Panc1 (cell line): ENCODE results near the gene DCAF4L1. TPM values are rescaled to one million over a fixed set of nuclear protein-coding genes. Genes with fewer than 3 reads are reported as not detected.

ENCODE experiments used
- ATAC-seq: fragments of 200-7000 bp; cut with Tn5 transposase; 2 replicates; pipeline ENCODE4 v1.9.1; 2020; ENCODE audit warnings: mild to moderate bottlenecking, moderate library complexity
- BruUV-seq: library from RNA; stranded (reverse); fragments of 400-500 nt; replicated peaks from 2 replicates; lab custom pipeline; 2021; lab: Mats Ljungman, UMichigan
- CTCF ChIA-PET: fragments of 300-600 bp; sonication (Branson Sonifier 250); formaldehyde crosslinking; loops from one replicate; lab custom pipeline; 2022; ENCODE audit warnings: antibody characterized with exemption; lab: Charles Lee
- POLR2A ChIA-PET: fragments of 300-600 bp; sonication (Branson Sonifier 250); formaldehyde crosslinking; loops from one replicate; lab custom pipeline; 2022; ENCODE audit warnings: antibody characterized with exemption; lab: Charles Lee
- DNase-seq: peaks from one replicate; pipeline ENCODE4 v3.0.0-alpha.2; 2010; ENCODE audit warnings: low read depth, low spot score
- H3K27ac ChIP-seq: 2 replicates; pipeline ENCODE4 v1.5.1; 2011; ENCODE audit warnings: mild to moderate bottlenecking, low read length, inconsistent platforms
- H3K27me3 ChIP-seq: fragments of 200-500 bp; sonication (Bioruptor generic); 2 replicates; pipeline ENCODE4 v1.6.0; 2014; ENCODE audit warnings: low read length, inconsistent platforms; ENCODE audit not compliant: control insufficient read depth, insufficient read depth
- H3K36me3 ChIP-seq: fragments of 200-500 bp; sonication (Bioruptor generic); 2 replicates; pipeline ENCODE4 v1.5.1; 2014; ENCODE audit warnings: inconsistent platforms, mild to moderate bottlenecking, low read length, moderate library complexity; ENCODE audit not compliant: control insufficient read depth, insufficient read depth
- H3K4me1 ChIP-seq: 2 replicates; pipeline ENCODE4 v1.5.1; 2011; ENCODE audit warnings: inconsistent platforms, mild to moderate bottlenecking, low read length, moderate library complexity; ENCODE audit not compliant: control insufficient read depth, insufficient read depth
- H3K4me3 ChIP-seq, 2 experiments: 2 replicates each; pipeline ENCODE4 v1.5.1; 2011 to 2012; ENCODE audit warnings: low read depth in 2 of 2, low read length in 2 of 2, mild to moderate bottlenecking in 2 of 2, inconsistent platforms in 1 of 2, moderate library complexity in 1 of 2
- H3K9me3 ChIP-seq: fragments of 200-500 bp; sonication (Bioruptor generic); 2 replicates; pipeline ENCODE4 v1.5.1; 2014; ENCODE audit warnings: low read depth, mild to moderate bottlenecking, inconsistent platforms, low read length, moderate library complexity; ENCODE audit not compliant: control insufficient read depth, insufficient read depth
- POLR2AphosphoS5 ChIP-seq: IDR thresholded peaks from 2 replicates; pipeline ENCODE4 v1.6.1; 2012; ENCODE audit warnings: mild to moderate bottlenecking, low read depth, low read length, moderate library complexity
- SIN3A ChIP-seq: IDR thresholded peaks from 2 replicates; pipeline ENCODE4 v1.6.1; 2012; ENCODE audit warnings: low read depth, mild to moderate bottlenecking, low read length, moderate library complexity, borderline replicate concordance; ENCODE audit not compliant: insufficient read depth
- TCF7L2 ChIP-seq: IDR thresholded peaks from 2 replicates; pipeline ENCODE4 v1.6.1; 2011; ENCODE audit warnings: mild to moderate bottlenecking, low read depth, low read length, inconsistent platforms
- in situ Hi-C: cut with HindIII; loops from 2 replicates; pipeline ENCODE4 v1.10.0; 2016; ENCODE audit warnings: low sequenced_read_pairs, low pct_unique_long_range_greater_than_20kb
- intact Hi-C: fragments of 100-400 bp; cut with micrococcal nuclease; formaldehyde crosslinking; loops from one replicate; pipeline ENCODE4 v1.10.0; 2022; ENCODE audit not compliant: unreplicated experiment
- total RNA-seq: library from RNA; stranded (reverse); gene quantifications from one replicate; pipeline ENCODE4 v1.2.1, GENCODE V29; 2021; ENCODE audit not compliant: unreplicated experiment

The DCAF4L1 gene
- total RNA-seq, 1 experiment from 2014 or later, result 0.13 TPM

GRCh38 chr4:42015438-42015837, 33.9 kb downstream of the DCAF4L1 start:
- ChIA-PET POLR2A (no interaction called here), CTCF (no interaction called here)
- no peak for ATAC-seq
- intact Hi-C loops (no loop called here), in situ Hi-C loops (no loop called here)
- H3K4me1 ChIP-seq, result no peaks in the 10 kb centered on the region
- no peak for TF ChIP-seq TCF7L2
- no TSS peak for BruUV-seq
- H3K9me3 ChIP-seq, result no peaks in the 10 kb centered on the region
- no peak overlapping the region for H3K27ac ChIP-seq
- DNase-seq, result no peak
- no peaks in the 10 kb centered on the region; the same call in 1 of the 2 replicates for H3K36me3 ChIP-seq
- no peaks in the 10 kb centered on the region for H3K27me3 ChIP-seq
- no peak overlapping the region for H3K4me3 ChIP-seq

- intact Hi-C loops, result no loop called here
- in situ Hi-C loops, result no loop called here
- Histone ChIP-seq H3K27me3 (no peaks in the 10 kb centered on the region), H3K27ac (no peak overlapping the region), H3K9me3 (no peaks in the 10 kb centered on the region), H3K36me3 (peaks cover 2% of the 10 kb centered on the region; the same call in 1 of the 2 replicates), H3K4me1 (no peaks in the 10 kb centered on the region), H3K4me3 (no peak overlapping the region)
- ChIA-PET CTCF (no interaction called here), POLR2A (no interaction called here)
- DNase-seq, result no peak
- ATAC-seq, result no peak
- no TSS peak for BruUV-seq
- TF ChIP-seq SIN3A (no peak), POLR2AphosphoS5 (no peak)
These were observed 36.9 kb downstream of the DCAF4L1 start for GRCh38 chr4:42018451-42018850.

Other genes starting within 250 kb of the DCAF4L1 start
- not detected for gene PHOX2B, start 233.0 kb upstream of the DCAF4L1 start, total RNA-seq
- 48.1 TPM for gene TMEM33, start 46.3 kb upstream of the DCAF4L1 start, total RNA-seq
- gene SLC30A9, start 8.8 kb downstream of the DCAF4L1 start, total RNA-seq, result 32.4 TPM
- gene BEND4, start 170.9 kb downstream of the DCAF4L1 start, total RNA-seq, result 0.03 TPM